Hepatocyte (in vitro differentiated cells): Measurements from ENCODE around the gene PNMA1. TPM values are rescaled to one million over a fixed set of nuclear protein-coding genes. Genes with fewer than 3 reads are reported as not detected.

ENCODE experiments used
- DNase-seq: peaks from one replicate; pipeline ENCODE4 v3.0.0-alpha.2; 2016; ENCODE audit warnings: low spot score
- H2AFZ ChIP-seq: fragments of 200-600 bp; sonication (generic); 2 replicates; pipeline ENCODE4 v1.6.0; 2016; ENCODE audit warnings: antibody characterized with exemption, mild to moderate bottlenecking
- H3K27ac ChIP-seq: fragments of 200-600 bp; sonication (generic); 2 replicates; pipeline ENCODE4 v1.5.1; 2016; ENCODE audit warnings: mild to moderate bottlenecking
- H3K27me3 ChIP-seq: fragments of 200-600 bp; sonication (generic); 2 replicates; pipeline ENCODE4 v1.6.1; 2016
- H3K36me3 ChIP-seq: fragments of 200-600 bp; sonication (generic); replicated peaks from 2 replicates; pipeline ENCODE4 v1.5.1; 2016; ENCODE audit warnings: low read depth; ENCODE audit not compliant: insufficient read depth
- H3K4me1 ChIP-seq: fragments of 200-600 bp; sonication (generic); 2 replicates; pipeline ENCODE4 v1.5.1; 2016; ENCODE audit warnings: mild to moderate bottlenecking, moderate library complexity; ENCODE audit not compliant: insufficient read depth
- H3K4me2 ChIP-seq: fragments of 200-600 bp; sonication (generic); 2 replicates; pipeline ENCODE4 v1.6.0; 2016
- H3K4me3 ChIP-seq: fragments of 200-600 bp; sonication (generic); 2 replicates; pipeline ENCODE4 v1.5.1; 2016; ENCODE audit warnings: mild to moderate bottlenecking
- H3K79me2 ChIP-seq: fragments of 200-600 bp; sonication (generic); 2 replicates; pipeline ENCODE4 v1.6.0; 2017; ENCODE audit warnings: mild to moderate bottlenecking
- H3K9me2 ChIP-seq: fragments of 200-600 bp; sonication (generic); replicated peaks from 2 replicates; pipeline ENCODE4 v1.6.0; 2017; ENCODE audit warnings: mild to moderate bottlenecking; ENCODE audit not compliant: insufficient read depth
- H3K9me3 ChIP-seq: fragments of 200-600 bp; sonication (generic); 2 replicates; pipeline ENCODE4 v1.5.1; 2016; ENCODE audit warnings: low read depth, mild to moderate bottlenecking
- H4K20me1 ChIP-seq: fragments of 200-600 bp; sonication (generic); 2 replicates; pipeline ENCODE4 v1.6.0; 2016; ENCODE audit warnings: mild to moderate bottlenecking; ENCODE audit not compliant: insufficient read depth, poor library complexity, severe bottlenecking
- CTCF ChIP-seq: fragments of 200-600 bp; sonication (generic); IDR thresholded peaks from 2 replicates; pipeline ENCODE4 v1.5.1; 2016; ENCODE audit warnings: antibody characterized with exemption, mild to moderate bottlenecking; ENCODE audit not compliant: poor library complexity
- EZH2 ChIP-seq: fragments of 200-600 bp; sonication (generic); IDR thresholded peaks from 2 replicates; pipeline ENCODE4 v1.6.1; 2016; ENCODE audit warnings: antibody characterized with exemption, mild to moderate bottlenecking, borderline replicate concordance
- EZH2phosphoT487 ChIP-seq: fragments of 200-600 bp; sonication (generic); IDR thresholded peaks from one replicate; pipeline ENCODE4 v1.6.1; 2018; ENCODE audit warnings: antibody characterized with exemption, mild to moderate bottlenecking, low read depth, moderate library complexity; ENCODE audit not compliant: unreplicated experiment, severe bottlenecking
- WGBS: methylation state at CpG from one replicate; pipeline ENCODE4 v1.1.6; 2016; ENCODE audit warnings: low lambda C conversion rate; ENCODE audit errors: missing lambda C conversion rate; 5-methylcytosine and 5-hydroxymethylcytosine counted together
- polyA plus RNA-seq: library from polyadenylated mRNA; unstranded; fragments of >200 nt; fragmentation: Nextera tagmentation; extraction: Ambion mirVana; gene quantifications from 2 replicates; pipeline ENCODE4 v1.2.1, GENCODE V29; 2016
- total RNA-seq: library from RNA; depleted of rRNA; stranded (reverse); fragments of >200 nt; gene quantifications from 2 replicates; pipeline ENCODE4 v1.2.3, GENCODE V29; 2014

PNMA1 gene
- total and polyA plus RNA-seq, 2 experiments from 2014 or later = 27.3 to 45.7 TPM

GRCh38 chr14:73718418-73719251 is 4.5 kb upstream of the PNMA1 start:
- H3K27me3 ChIP-seq = no peaks in the 10 kb centered on the region
- H3K9me3 ChIP-seq = no peaks in the 10 kb centered on the region
- H4K20me1 ChIP-seq = peaks cover 3% of the 10 kb centered on the region
- no peaks in the 10 kb centered on the region for H3K36me3 ChIP-seq
- peak overlapping the region; percentile 74 for H3K27ac ChIP-seq
- 62% methylated on average over 41 of the region's 55 CpGs for WGBS
- no peak overlapping the region for H3K4me3 ChIP-seq
- DNase-seq = no peak
- H3K4me2 ChIP-seq = peak overlapping the region; percentile 67
- peaks cover 16% of the 10 kb centered on the region for H3K79me2 ChIP-seq
- no peaks in the 10 kb centered on the region for H3K9me2 ChIP-seq
- no peak for TF ChIP-seq EZH2
- no peak for TF ChIP-seq EZH2phosphoT487
- no peak for TF ChIP-seq CTCF
- H2AFZ ChIP-seq = no peak overlapping the region
- peaks cover 25% of the 10 kb centered on the region for H3K4me1 ChIP-seq

DNA sequence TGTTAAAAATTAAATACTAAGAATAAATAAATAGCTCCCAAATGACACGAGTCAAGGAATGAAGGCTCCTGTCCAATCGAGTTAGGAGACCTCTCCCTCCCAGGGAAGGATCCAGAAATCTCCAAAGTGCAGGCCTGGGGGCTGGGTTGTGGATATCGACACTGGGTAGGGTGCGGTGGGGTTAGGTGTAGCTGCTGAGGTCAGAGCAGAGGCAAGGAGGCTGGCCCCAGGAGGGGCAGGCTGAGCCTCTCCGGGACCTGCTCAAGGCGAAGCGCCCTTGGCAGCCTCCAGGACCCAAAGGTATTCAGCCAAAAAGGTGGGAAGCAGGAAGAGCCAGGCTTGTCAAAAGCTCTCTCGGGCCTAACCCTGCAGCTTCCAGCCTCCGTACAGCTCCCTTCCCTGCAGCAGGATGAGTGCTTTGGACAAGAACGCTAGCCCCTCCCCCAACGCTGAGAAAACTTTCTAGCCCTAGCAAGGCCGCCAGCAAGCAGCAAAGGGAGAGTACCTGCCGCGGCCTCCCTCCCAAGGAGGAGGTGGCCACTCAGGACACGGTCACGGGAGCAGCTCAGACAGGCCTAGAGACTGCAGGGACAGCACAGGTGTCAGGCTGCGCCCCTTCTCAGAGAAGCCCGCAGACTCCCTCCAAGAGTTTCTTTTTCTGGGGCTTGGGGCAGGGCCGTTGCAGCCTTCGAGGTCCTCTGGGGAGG is 3.7 kb upstream of the PNMA1 start:
- peak; percentile 12 for DNase-seq
- Histone ChIP-seq H4K20me1 (peaks cover 5% of the 10 kb centered on the region), H3K4me3 (no peak overlapping the region), H3K9me3 (no peaks in the 10 kb centered on the region), H3K4me1 (peaks cover 27% of the 10 kb centered on the region), H3K27ac (peak overlapping the region; percentile 45), H3K36me3 (no peaks in the 10 kb centered on the region), H3K4me2 (peak overlapping the region; percentile 67), H3K27me3 (no peaks in the 10 kb centered on the region), H2AFZ (no peak overlapping the region), H3K9me2 (no peaks in the 10 kb centered on the region), H3K79me2 (peaks cover 24% of the 10 kb centered on the region)
- WGBS = 64% methylated on average over 20 of the region's 20 CpGs
- no peak for TF ChIP-seq EZH2
- TF ChIP-seq EZH2phosphoT487 = no peak
- no peak for TF ChIP-seq CTCF

GRCh38 chr14:73717266-73717665 is 3.1 kb upstream of the PNMA1 start:
- 55% methylated on average over 3 of the region's 3 CpGs for WGBS
- H3K4me2 ChIP-seq = peak overlapping the region; percentile 67

More at GRCh38 chr14:73717266-73717665, 3.1 kb upstream of the PNMA1 start:
- Histone ChIP-seq H3K9me3 (no peaks in the 10 kb centered on the region), H4K20me1 (peaks cover 11% of the 10 kb centered on the region), H3K27me3 (no peaks in the 10 kb centered on the region), H2AFZ (no peak overlapping the region), H3K4me1 (peaks cover 32% of the 10 kb centered on the region), H3K36me3 (no peaks in the 10 kb centered on the region), H3K9me2 (no peaks in the 10 kb centered on the region), H3K27ac (peak overlapping the region; percentile 45), H3K79me2 (peaks cover 26% of the 10 kb centered on the region), H3K4me3 (no peak overlapping the region)
- TF ChIP-seq EZH2phosphoT487 (no peak), CTCF (no peak), EZH2 (no peak)
- DNase-seq = peak; percentile 58
